Karpas-422 (cell line): ENCODE results near the gene CCND3. TPM values are rescaled to one million over a fixed set of nuclear protein-coding genes. Genes with fewer than 3 reads are reported as not detected.

Experiments used
- DNase-seq: peaks from one replicate; pipeline ENCODE4 v3.0.0-alpha.2; 2015
- H2AFZ ChIP-seq: fragments of 200-600 bp; sonication (generic); 2 replicates; pipeline ENCODE4 v1.6.1; 2014; ENCODE audit warnings: antibody characterized with exemption, low read length, mixed read lengths
- H3K27ac ChIP-seq: fragments of 200-600 bp; sonication (generic); 2 replicates; pipeline ENCODE4 v1.5.1; 2014; ENCODE audit warnings: mild to moderate bottlenecking, low read length, moderate library complexity
- H3K27me3 ChIP-seq: fragments of 200-600 bp; sonication (generic); 2 replicates; pipeline ENCODE4 v1.6.1; 2014; ENCODE audit warnings: low read length, mixed read lengths
- H3K36me3 ChIP-seq: fragments of 200-600 bp; sonication (generic); 2 replicates; pipeline ENCODE4 v1.6.1; 2014; ENCODE audit warnings: low read length, mixed read lengths; ENCODE audit not compliant: insufficient read depth
- H3K4me1 ChIP-seq: fragments of 200-600 bp; sonication (generic); 2 replicates; pipeline ENCODE4 v1.6.1; 2014; ENCODE audit warnings: mild to moderate bottlenecking, low read length, mixed read lengths
- H3K4me2 ChIP-seq: fragments of 200-600 bp; sonication (generic); 2 replicates; pipeline ENCODE4 v1.6.1; 2014; ENCODE audit warnings: low read length, low read depth, mild to moderate bottlenecking; ENCODE audit not compliant: poor library complexity, severe bottlenecking
- H3K4me3 ChIP-seq: fragments of 200-600 bp; sonication (generic); 2 replicates; pipeline ENCODE4 v1.5.1; 2014; ENCODE audit warnings: mild to moderate bottlenecking, antibody characterized with exemption, low read length, mixed read lengths
- H3K79me2 ChIP-seq: fragments of 200-600 bp; sonication (generic); 2 replicates; pipeline ENCODE4 v1.6.1; 2014; ENCODE audit warnings: mild to moderate bottlenecking, low read length, mixed read lengths
- H3K9ac ChIP-seq: fragments of 200-600 bp; sonication (generic); 2 replicates; pipeline ENCODE4 v1.6.0; 2014; ENCODE audit warnings: low read length
- H3K9me2 ChIP-seq: fragments of 200-600 bp; sonication (generic), shearing (Covaris generic); replicated peaks from 2 replicates; pipeline ENCODE4 v1.6.0; 2014; ENCODE audit warnings: mild to moderate bottlenecking, low read length, moderate library complexity; ENCODE audit not compliant: insufficient read depth
- H3K9me3 ChIP-seq: fragments of 300-700, 200-600 bp; sonication (generic); 2 replicates; pipeline ENCODE4 v1.6.1; 2014; ENCODE audit warnings: low read length, mixed read lengths
- H4K20me1 ChIP-seq: fragments of 200-600 bp; sonication (generic); 2 replicates; pipeline ENCODE4 v1.6.1; 2014; ENCODE audit warnings: mild to moderate bottlenecking, antibody characterized with exemption, low read length, low read depth; ENCODE audit not compliant: insufficient read depth
- total RNA-seq: library from RNA; depleted of rRNA; stranded (reverse); fragments of >200 nt; shearing (Covaris generic); gene quantifications from 2 replicates; pipeline ENCODE4 v1.2.3, GENCODE V29; 2014; ENCODE audit warnings: low replicate concordance

CCND3 gene
- total RNA-seq, 1 experiment from 2014 or later = 63.5 TPM

DNA sequence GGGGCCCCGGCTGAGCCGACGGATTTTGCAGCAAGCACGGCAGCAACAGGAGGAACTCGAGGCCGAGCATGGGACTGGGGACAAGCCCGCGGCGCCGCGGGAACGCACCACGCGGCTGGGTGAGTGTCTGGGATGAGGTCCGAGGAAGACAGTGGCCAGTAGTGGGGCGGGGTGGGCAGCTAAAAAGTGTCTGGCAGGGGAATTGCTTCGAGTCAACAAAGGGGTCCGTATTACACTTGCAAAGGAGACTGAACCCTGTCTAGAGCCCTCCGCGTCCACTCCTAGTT lies 20.0 kb downstream of the CCND3 start:
- peak overlapping the region; percentile 83 for H3K27ac ChIP-seq
- DNase-seq = no peak
- peaks cover 7% of the 10 kb centered on the region; the same call in 1 of the 2 replicates for H4K20me1 ChIP-seq
- peaks cover 19% of the 10 kb centered on the region; the same call in 1 of the 2 replicates for H3K36me3 ChIP-seq
- H3K9me3 ChIP-seq = no peaks in the 10 kb centered on the region
- peak overlapping the region; percentile 99; the same call in 1 of the 2 replicates for H2AFZ ChIP-seq
- no peaks in the 10 kb centered on the region for H3K27me3 ChIP-seq
- peak overlapping the region; percentile 87 for H3K4me2 ChIP-seq
- peaks cover 78% of the 10 kb centered on the region for H3K79me2 ChIP-seq
- no peaks in the 10 kb centered on the region for H3K9me2 ChIP-seq
- H3K4me3 ChIP-seq = peak overlapping the region; percentile 92
- peak overlapping the region; percentile 94 for H3K9ac ChIP-seq
- peaks cover 27% of the 10 kb centered on the region for H3K4me1 ChIP-seq

DNA sequence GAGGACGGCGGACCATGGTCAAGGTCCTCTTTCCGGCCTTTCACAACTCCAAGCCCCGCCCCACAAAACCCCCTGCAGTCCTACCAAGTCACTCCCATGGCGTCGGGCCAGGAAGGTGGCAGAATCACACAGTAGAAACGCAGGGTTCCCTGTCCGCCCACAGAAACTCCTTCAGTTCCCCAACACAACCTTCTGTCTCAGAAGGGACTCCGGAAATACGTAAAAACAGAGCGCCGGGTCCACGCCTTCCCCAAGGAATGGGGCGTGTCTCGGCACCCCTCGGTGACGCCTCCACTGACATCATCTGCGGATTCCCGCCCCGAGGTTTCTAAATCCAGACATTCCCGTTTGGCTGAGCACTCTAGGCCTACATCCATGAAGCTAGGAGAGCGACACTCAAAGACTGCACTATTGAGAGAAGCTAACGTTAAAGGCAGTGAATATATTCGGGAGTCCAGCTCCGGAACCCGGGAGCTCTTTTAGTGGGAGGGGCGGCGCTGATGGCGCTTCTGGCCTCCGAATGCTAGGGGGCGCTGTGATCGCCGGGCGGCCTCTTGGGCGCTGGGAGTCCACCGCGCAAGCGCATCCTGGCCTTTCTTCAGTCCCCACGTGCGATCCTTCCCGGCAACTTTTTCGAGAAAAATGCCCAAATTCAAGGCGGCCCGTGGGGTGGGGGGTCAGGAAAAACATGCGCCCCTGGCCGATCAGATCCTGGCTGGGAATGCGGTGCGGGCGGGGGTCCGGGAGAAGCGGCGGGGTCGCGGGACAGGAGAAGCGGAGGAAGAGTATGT lies 20.5 kb downstream of the CCND3 start, which contains the start of the genes BYSL and MED20:
Gene BYSL, plus strand, starts transcription at position 579 of the 791 bp plus-strand sequence. Its CDS starts 64 bp downstream, at position 643.
Gene MED20, minus strand, starts transcription at position 219 of the 791 bp plus-strand sequence. Its CDS starts 121 bp downstream, at position 98.
- Histone ChIP-seq H3K4me1 (peaks cover 27% of the 10 kb centered on the region), H3K36me3 (peaks cover 19% of the 10 kb centered on the region; the same call in 1 of the 2 replicates), H3K4me2 (peak within 1 kb of the TSS; percentile 87), H3K9me3 (no peaks in the 10 kb centered on the region), H3K27ac (peak within 1 kb of the TSS; percentile 83), H3K4me3 (peak within 1 kb of the TSS; percentile 92), H3K9ac (peak within 1 kb of the TSS; percentile 94), H4K20me1 (peaks cover 7% of the 10 kb centered on the region; the same call in 1 of the 2 replicates), H2AFZ (peak within 1 kb of the TSS; percentile 99), H3K79me2 (peaks cover 75% of the 10 kb centered on the region), H3K27me3 (no peaks in the 10 kb centered on the region), H3K9me2 (no peaks in the 10 kb centered on the region)
- peak; percentile 98 for DNase-seq

DNA sequence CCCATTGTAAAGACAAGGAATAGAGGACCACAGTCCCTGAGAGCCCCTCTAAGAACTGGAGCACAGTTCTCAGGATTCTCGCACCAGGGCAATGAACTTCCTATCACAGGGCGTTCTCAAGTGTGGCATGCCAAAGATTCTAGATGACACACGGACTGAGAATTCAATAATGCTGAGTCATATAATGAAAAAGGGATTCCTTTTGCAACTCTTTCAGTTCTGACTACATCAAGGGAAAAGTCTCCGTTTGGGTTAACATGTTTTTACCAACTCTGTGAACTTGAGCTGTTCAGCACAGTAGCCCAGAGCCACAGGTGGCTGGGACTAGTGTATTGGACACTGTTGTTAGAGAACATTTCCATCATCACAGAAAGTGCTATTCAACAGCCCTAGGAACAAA lies 24.1 kb downstream of the CCND3 start:
- Histone ChIP-seq H3K79me2 (peaks cover 70% of the 10 kb centered on the region), H3K4me3 (no peak overlapping the region), H3K36me3 (peaks cover 4% of the 10 kb centered on the region), H2AFZ (no peak overlapping the region), H3K4me2 (no peak overlapping the region), H3K27ac (no peak overlapping the region), H3K27me3 (no peaks in the 10 kb centered on the region), H3K9me3 (no peaks in the 10 kb centered on the region), H3K9me2 (no peaks in the 10 kb centered on the region), H4K20me1 (peaks cover 1% of the 10 kb centered on the region; the same call in 1 of the 2 replicates), H3K9ac (no peak overlapping the region), H3K4me1 (peaks cover 22% of the 10 kb centered on the region)
- DNase-seq = peak; percentile 15

DNA sequence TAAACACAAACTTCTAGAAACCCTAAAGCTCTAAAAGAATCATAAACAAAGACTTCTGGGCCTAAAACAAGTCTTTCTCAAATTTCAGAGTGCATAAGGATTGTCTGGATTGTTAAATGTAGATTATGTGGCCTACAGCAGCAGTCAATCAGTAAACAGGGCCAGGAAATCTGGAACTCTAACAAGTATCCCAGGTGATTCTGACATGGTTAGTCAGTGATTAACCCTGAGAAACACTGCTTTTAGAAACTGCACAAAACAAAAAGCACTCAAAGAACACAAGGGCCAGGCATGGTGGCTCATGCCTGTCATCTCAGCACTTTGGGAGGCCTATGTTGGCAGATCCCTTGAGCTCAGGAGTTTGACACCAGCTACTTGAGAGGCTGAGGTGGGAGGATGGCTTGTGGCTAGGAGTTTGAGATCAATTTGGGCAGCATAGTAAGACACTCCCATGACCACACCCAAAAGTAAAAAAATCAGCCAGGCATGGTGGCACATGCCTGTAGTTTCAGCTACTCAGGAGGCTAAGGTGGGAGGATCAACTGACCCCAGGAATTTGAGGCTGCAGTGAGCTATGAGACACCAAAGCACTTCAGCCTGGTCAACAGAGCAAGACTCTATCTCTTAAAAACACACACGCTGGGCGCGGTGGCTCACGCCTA lies 26.6 kb downstream of the CCND3 start:
- DNase-seq = no peak
- no peak overlapping the region for H3K9ac ChIP-seq
- H4K20me1 ChIP-seq = no peaks in the 10 kb centered on the region
- H3K4me3 ChIP-seq = no peak overlapping the region
- peaks cover 61% of the 10 kb centered on the region for H3K79me2 ChIP-seq
- no peak overlapping the region for H3K4me2 ChIP-seq
- H3K4me1 ChIP-seq = peaks cover 18% of the 10 kb centered on the region
- H3K9me2 ChIP-seq = no peaks in the 10 kb centered on the region
- no peaks in the 10 kb centered on the region for H3K27me3 ChIP-seq
- H3K36me3 ChIP-seq = peaks cover 4% of the 10 kb centered on the region; the same call in 1 of the 2 replicates
- H3K27ac ChIP-seq = no peak overlapping the region
- H3K9me3 ChIP-seq = no peaks in the 10 kb centered on the region
- H2AFZ ChIP-seq = no peak overlapping the region

DNA sequence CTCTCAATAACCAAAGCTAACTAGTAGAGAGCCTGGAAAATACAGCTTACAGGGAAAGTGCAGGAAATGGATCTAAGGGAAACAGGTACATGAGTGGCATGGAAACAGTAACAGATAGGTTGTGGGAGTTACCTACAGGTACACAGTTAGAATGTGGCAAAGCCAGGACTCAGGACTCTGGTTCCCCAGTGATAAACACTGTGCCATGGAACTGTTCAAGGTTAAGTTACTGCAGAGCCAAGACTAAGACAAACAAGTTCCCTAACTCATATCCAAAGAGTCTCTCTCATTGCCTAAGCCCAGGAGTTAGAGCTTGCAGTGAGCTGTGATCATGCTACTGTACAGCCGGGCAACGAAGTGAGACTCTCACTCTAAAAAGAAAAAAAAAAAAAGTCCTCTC lies 27.3 kb downstream of the CCND3 start:
- Histone ChIP-seq H3K9ac (no peak overlapping the region), H3K36me3 (peaks cover 4% of the 10 kb centered on the region; the same call in 1 of the 2 replicates), H3K4me3 (no peak overlapping the region)

DNA sequence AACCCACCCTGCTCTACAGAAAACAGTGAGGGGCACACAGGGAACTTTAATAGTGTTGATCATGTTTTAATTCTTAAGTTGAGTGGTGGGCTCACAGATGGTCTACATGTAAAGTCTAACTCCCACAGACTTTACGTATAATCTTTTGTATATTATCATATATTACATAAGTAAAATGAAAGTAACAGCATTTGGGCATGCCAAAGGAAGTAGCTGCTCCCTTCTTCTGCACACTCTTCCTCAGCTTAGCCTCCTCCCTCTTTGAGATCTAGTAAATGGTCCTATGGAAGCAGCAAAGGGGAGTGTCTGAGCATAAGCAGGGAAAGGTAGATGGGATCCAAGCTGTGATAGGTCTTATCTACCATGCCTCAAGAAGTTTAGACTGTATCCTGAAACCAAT lies 31.9 kb downstream of the CCND3 start:
- H3K4me3 ChIP-seq = no peak overlapping the region

More for the DNA sequence above, 27.3 kb downstream of the CCND3 start:
- Histone ChIP-seq H3K27me3 (no peaks in the 10 kb centered on the region), H3K9me3 (no peaks in the 10 kb centered on the region), H4K20me1 (no peaks in the 10 kb centered on the region), H3K4me1 (peaks cover 11% of the 10 kb centered on the region), H3K27ac (no peak overlapping the region), H3K79me2 (peaks cover 61% of the 10 kb centered on the region), H2AFZ (no peak overlapping the region), H3K9me2 (no peaks in the 10 kb centered on the region), H3K4me2 (no peak overlapping the region)
- no peak for DNase-seq

DNA sequence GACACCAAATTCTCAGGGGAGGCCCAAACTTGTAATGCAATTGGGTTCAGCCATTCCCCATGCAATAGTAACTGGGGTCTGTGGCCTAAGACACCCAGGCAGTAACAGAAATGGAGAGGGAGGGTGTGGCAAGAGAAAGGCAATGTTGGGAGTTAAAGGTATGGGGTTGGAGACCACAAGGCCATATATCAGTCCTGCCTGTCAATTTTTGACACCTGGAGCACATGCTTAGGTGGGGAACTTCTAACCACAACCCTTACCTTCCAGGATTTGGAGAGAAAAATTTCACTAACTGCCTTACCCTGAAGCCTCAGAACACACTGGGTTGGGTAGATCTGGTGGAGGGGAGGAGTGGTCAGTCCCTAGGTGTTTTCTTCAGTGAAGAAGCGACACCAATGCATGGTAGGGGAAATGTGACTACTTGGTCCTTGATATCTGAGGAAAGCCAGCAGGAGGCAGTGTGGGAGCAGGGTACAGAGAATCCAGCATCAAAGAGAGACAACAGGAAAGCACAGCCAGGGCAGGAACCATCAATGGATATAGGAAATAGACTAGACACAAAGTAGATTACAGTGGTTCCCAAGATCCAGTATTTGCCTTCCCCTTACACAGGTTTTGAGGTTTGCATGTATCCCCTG lies 39.6 kb downstream of the CCND3 start:
- no peak overlapping the region for H3K4me3 ChIP-seq
- DNase-seq = peak; percentile 71
- H2AFZ ChIP-seq = no peak overlapping the region
- no peak overlapping the region for H3K27ac ChIP-seq
- no peaks in the 10 kb centered on the region for H3K27me3 ChIP-seq
- peaks cover 17% of the 10 kb centered on the region; the same call in 1 of the 2 replicates for H3K79me2 ChIP-seq
- H4K20me1 ChIP-seq = no peaks in the 10 kb centered on the region
- peaks cover 28% of the 10 kb centered on the region; the same call in 1 of the 2 replicates for H3K36me3 ChIP-seq
- H3K4me2 ChIP-seq = no peak overlapping the region
- no peaks in the 10 kb centered on the region for H3K9me2 ChIP-seq
- H3K4me1 ChIP-seq = no peaks in the 10 kb centered on the region
- H3K9ac ChIP-seq = no peak overlapping the region
- H3K9me3 ChIP-seq = no peaks in the 10 kb centered on the region

More for the DNA sequence above, 31.9 kb downstream of the CCND3 start:
- Histone ChIP-seq H2AFZ (no peak overlapping the region), H3K27me3 (no peaks in the 10 kb centered on the region), H3K4me1 (peaks cover 8% of the 10 kb centered on the region), H3K27ac (no peak overlapping the region), H3K9me2 (no peaks in the 10 kb centered on the region), H3K9ac (no peak overlapping the region), H3K9me3 (no peaks in the 10 kb centered on the region), H3K79me2 (peaks cover 51% of the 10 kb centered on the region), H3K4me2 (no peak overlapping the region), H3K36me3 (peaks cover 23% of the 10 kb centered on the region), H4K20me1 (no peaks in the 10 kb centered on the region)
- DNase-seq = no peak

DNA sequence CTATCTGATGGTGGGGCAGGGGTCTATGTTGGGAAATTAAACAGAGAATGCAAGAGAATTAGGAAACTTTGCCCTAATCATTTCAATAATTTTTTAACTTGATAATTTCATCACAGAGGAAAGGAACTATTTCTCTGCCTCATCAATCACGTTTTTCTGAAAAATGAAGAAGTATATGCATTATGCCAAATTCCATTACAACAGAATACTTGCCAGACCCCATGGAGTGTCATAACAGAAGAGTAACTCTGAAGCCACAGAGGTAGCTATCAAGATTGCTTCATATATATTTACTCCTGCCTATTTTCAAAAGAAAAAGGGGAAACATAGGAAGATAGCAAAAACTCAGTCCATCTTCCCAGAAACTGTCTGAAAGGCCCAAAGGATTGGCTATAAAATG lies 40.7 kb downstream of the CCND3 start:
- no peaks in the 10 kb centered on the region for H3K9me2 ChIP-seq
- H3K9me3 ChIP-seq = no peaks in the 10 kb centered on the region
- no peak overlapping the region for H3K27ac ChIP-seq
- H3K4me1 ChIP-seq = peaks cover 9% of the 10 kb centered on the region
- no peak overlapping the region for H2AFZ ChIP-seq
- H3K27me3 ChIP-seq = no peaks in the 10 kb centered on the region
- peaks cover 12% of the 10 kb centered on the region; the same call in 1 of the 2 replicates for H3K79me2 ChIP-seq
- H3K4me3 ChIP-seq = no peak overlapping the region
- DNase-seq = no peak
- H3K9ac ChIP-seq = no peak overlapping the region
- H3K4me2 ChIP-seq = no peak overlapping the region
- peaks cover 18% of the 10 kb centered on the region; the same call in 1 of the 2 replicates for H3K36me3 ChIP-seq
- H4K20me1 ChIP-seq = no peaks in the 10 kb centered on the region
